ENCODE measurements around the gene MLLT3. TPM values are rescaled to one million over a fixed set of nuclear protein-coding genes. Genes with fewer than 3 reads are reported as not detected.

The MLLT3 gene
- total and polyA plus RNA-seq, 2 of the 13 experiments (the other 11 are each of a cell fraction or from before 2014, with no cell fraction given) = 12.3 to 12.6 TPM

GRCh38 chr9:20529837-20530236 lies 92.5 kb downstream of the MLLT3 start:
- no peaks in the 10 kb centered on the region for H3K27me3 ChIP-seq (ENCODE audit: control insufficient read depth in 1 of 2, insufficient read depth in 2 of 2, low read length in 2 of 2)
- H3K36me3 ChIP-seq (replicated peaks in 1 of 2; ENCODE audit: control insufficient read depth in 1 of 2, insufficient read depth in 2 of 2, low read length in 2 of 2) = no peaks in the 10 kb centered on the region
- no peaks in the 10 kb centered on the region for H4K20me1 ChIP-seq (ENCODE audit: insufficient read depth, low read length)
- CTCF ChIA-PET (ENCODE audit: low intra/inter-chr PET ratio, low total read pairs) = no interaction called here
- DNase-seq (ENCODE audit: low spot score) (no peak), ATAC-seq (no peak), FAIRE-seq (no peak)
- H2AFZ ChIP-seq (ENCODE audit: low read length) = no peak overlapping the region
- H3K9me3 ChIP-seq (ENCODE audit: low read length) = no peaks in the 10 kb centered on the region
- H3K27ac ChIP-seq (ENCODE audit: extremely low read length, insufficient read depth, low read length) = no peak overlapping the region
- intact Hi-C loops (cut with micrococcal nuclease; ENCODE audit: unreplicated experiment) = no loop called here
- TF ChIP-seq ZBTB25 (CRISPR knock-in tag; IDR thresholded peaks at IDR 0.05) (no peak), MAFK (conservative IDR thresholded peaks at IDR 0.05 in 1 of 2, IDR thresholded peaks at IDR 0.05 in 1 of 2; ENCODE audit: low read length in 2 of 2) (peak in 1 of 2 experiments; percentile 21; a peak in 1 of 4 replicates)
- no TSS peak for BruUV-seq (replicated peaks)
- in situ Hi-C loops (cut with HindIII; ENCODE audit: extremely low pct_ligation_motif_present, low pct_unique_long_range_greater_than_20kb) = loop anchor here (10.0 kb wide), 1 partner anchor 75 kb away; no protein-coding TSS in a partner anchor
- H3K9ac ChIP-seq (ENCODE audit: insufficient read depth, low read depth, low read length) = no peak overlapping the region
- no peaks in the 10 kb centered on the region for H3K79me2 ChIP-seq (ENCODE audit: insufficient read depth, low read length)
- no peak overlapping the region for H3K4me3 ChIP-seq (replicated peaks in 1 of 3; ENCODE audit: insufficient read depth in 1 of 3, low read depth in 2 of 3, low read length in 3 of 3)
- POLR2A ChIA-PET = no interaction called here
- H3K4me1 ChIP-seq (ENCODE audit: insufficient read depth, low read length) = peaks cover 13% of the 10 kb centered on the region
- WGBS (ENCODE audit: low lambda C conversion rate) = 56% methylated on average over 2 of the region's 2 CpGs
- no peak overlapping the region for H3K4me2 ChIP-seq (ENCODE audit: low read depth, low read length)

- Histone ChIP-seq H3K9me3 (ENCODE audit: low read length) (no peaks in the 10 kb centered on the region), H3K27me3 (ENCODE audit: control insufficient read depth in 1 of 2, insufficient read depth in 2 of 2, low read length in 2 of 2) (no peaks in the 10 kb centered on the region), H4K20me1 (ENCODE audit: insufficient read depth, low read length) (no peaks in the 10 kb centered on the region), H3K9ac (ENCODE audit: insufficient read depth, low read depth, low read length) (no peak overlapping the region), H3K79me2 (ENCODE audit: insufficient read depth, low read length) (no peaks in the 10 kb centered on the region), H3K4me2 (ENCODE audit: low read depth, low read length) (no peak overlapping the region), H3K36me3 (replicated peaks in 1 of 2; ENCODE audit: control insufficient read depth in 1 of 2, insufficient read depth in 2 of 2, low read length in 2 of 2) (no peaks in the 10 kb centered on the region), H3K4me1 (ENCODE audit: insufficient read depth, low read length) (peaks cover 13% of the 10 kb centered on the region), H3K4me3 (replicated peaks in 1 of 3; ENCODE audit: insufficient read depth in 1 of 3, low read depth in 2 of 3, low read length in 3 of 3) (no peak overlapping the region), H3K27ac (ENCODE audit: extremely low read length, insufficient read depth, low read length) (no peak overlapping the region), H2AFZ (ENCODE audit: low read length) (no peak overlapping the region)
- DNase-seq (ENCODE audit: low spot score) (no peak), ATAC-seq (no peak), FAIRE-seq (no peak)
- 38% methylated on average over 5 of the region's 5 CpGs for WGBS (ENCODE audit: low lambda C conversion rate)
- POLR2A ChIA-PET = no interaction called here
- BruUV-seq (replicated peaks) = no TSS peak
- intact Hi-C loops (cut with micrococcal nuclease; ENCODE audit: unreplicated experiment) (no loop called here), in situ Hi-C loops (cut with HindIII; ENCODE audit: extremely low pct_ligation_motif_present, low pct_unique_long_range_greater_than_20kb) (no loop called here)
- CTCF ChIA-PET (ENCODE audit: low intra/inter-chr PET ratio, low total read pairs) = no interaction called here
- TF ChIP-seq ZNF766 (CRISPR knock-in tag; IDR thresholded peaks at IDR 0.05; ENCODE audit: borderline replicate concordance) (no peak), SNAPC4 (CRISPR knock-in tag; IDR thresholded peaks at IDR 0.05) (no peak), ZNF572 (CRISPR knock-in tag; IDR thresholded peaks at IDR 0.05) (no peak), HOXA9 (CRISPR knock-in tag; IDR thresholded peaks at IDR 0.05; ENCODE audit: borderline replicate concordance) (no peak), RFX3 (CRISPR knock-in tag; IDR thresholded peaks at IDR 0.05) (no peak), ETV5 (CRISPR knock-in tag; IDR thresholded peaks at IDR 0.05; ENCODE audit: borderline replicate concordance) (no peak), ATF7 (IDR thresholded peaks at IDR 0.05) (no peak), ATF7 (CRISPR knock-in tag; IDR thresholded peaks at IDR 0.05) (no peak), ZMAT3 (CRISPR knock-in tag; conservative IDR thresholded peaks at IDR 0.05) (no peak), ZNF24 (IDR thresholded peaks at IDR 0.05) (no peak), FOSL2 (CRISPR knock-in tag; IDR thresholded peaks at IDR 0.05) (no peak)
Observed at GRCh38 chr9:20528253-20528652, 94.0 kb downstream of the MLLT3 start.

Measured in HepG2 (cell line).